HAP-1 (cell line): ENCODE data around the gene LAMA2.
A peak's percentile ranks its signal among the peaks of the same experiment; 100 is the strongest.

Experiments used
- DNase-seq, 2 experiments: peaks; one replicate each; pipeline ENCODE4 v3.0.0-alpha.2; 2016 to 2020; ENCODE audit warnings: low spot score in 2 of 2
- H3K27me3 ChIP-seq: fragments of 250-450 bp; sonication (Bioruptor Pico); 2 replicates; pipeline ENCODE4 v1.5.1; 2020; ENCODE audit warnings: low read depth, mild to moderate bottlenecking, moderate library complexity
- H3K36me3 ChIP-seq: fragments of 250-450 bp; sonication (Bioruptor Pico); replicated peaks from 2 replicates; pipeline ENCODE4 v1.5.1; 2020; ENCODE audit warnings: mild to moderate bottlenecking
- H3K4me1 ChIP-seq: fragments of 250-450 bp; sonication (Bioruptor Pico); 2 replicates; pipeline ENCODE4 v1.5.1; 2020; ENCODE audit warnings: mild to moderate bottlenecking
- H3K4me3 ChIP-seq: fragments of 250-450 bp; sonication (Bioruptor Pico); 2 replicates; pipeline ENCODE4 v1.5.1; 2020; ENCODE audit warnings: mild to moderate bottlenecking, moderate library complexity
- H3K9me3 ChIP-seq: fragments of 250-450 bp; sonication (Bioruptor Pico); 2 replicates; pipeline ENCODE4 v1.5.1; 2020; ENCODE audit warnings: mild to moderate bottlenecking, moderate library complexity
- in situ Hi-C: fragments of 300-500 bp; cut with MboI; formaldehyde crosslinking; loops from 3 replicates; pipeline ENCODE4 v1.14.3; 2020; ENCODE audit warnings: low sequenced_read_pairs, inconsistent platforms, mixed read lengths

LAMA2 gene

GRCh38 chr6:129513471-129513870, 630.5 kb downstream of the LAMA2 start:
- no peak for DNase-seq
- H3K27me3 ChIP-seq: peaks cover 3% of the 10 kb centered on the region
- in situ Hi-C loops: no loop called here

GRCh38 chr6:129515004-129515403, 632.1 kb downstream of the LAMA2 start:
- Histone ChIP-seq H3K4me3 (no peak overlapping the region), H3K4me1 (no peaks in the 10 kb centered on the region; the same call in 1 of the 2 replicates), H3K27me3 (peaks cover 3% of the 10 kb centered on the region), H3K9me3 (no peaks in the 10 kb centered on the region; the same call in 1 of the 2 replicates), H3K36me3 (no peaks in the 10 kb centered on the region; the same call in 1 of the 2 replicates)
- in situ Hi-C loops: no loop called here
- DNase-seq: no peak

More at GRCh38 chr6:129513471-129513870, 630.5 kb downstream of the LAMA2 start:
- Histone ChIP-seq H3K4me3 (no peak overlapping the region), H3K9me3 (no peaks in the 10 kb centered on the region; the same call in 1 of the 2 replicates), H3K36me3 (no peaks in the 10 kb centered on the region; the same call in 1 of the 2 replicates), H3K4me1 (no peaks in the 10 kb centered on the region; the same call in none of the 2 replicates)

- H3K36me3 ChIP-seq: no peaks in the 10 kb centered on the region; the same call in 1 of the 2 replicates
- no peaks in the 10 kb centered on the region; the same call in 1 of the 2 replicates for H3K9me3 ChIP-seq
- no peak overlapping the region for H3K4me3 ChIP-seq
- H3K4me1 ChIP-seq: no peaks in the 10 kb centered on the region; the same call in 1 of the 2 replicates
- no peak for DNase-seq
- in situ Hi-C loops: no loop called here
- H3K27me3 ChIP-seq: peaks cover 3% of the 10 kb centered on the region
Observed at GRCh38 chr6:129516005-129516404, 633.1 kb downstream of the LAMA2 start.

GRCh38 chr6:129516787-129517186, 633.8 kb downstream of the LAMA2 start:
- DNase-seq: no peak
- in situ Hi-C loops: no loop called here
- no peak overlapping the region for H3K4me3 ChIP-seq
- H3K27me3 ChIP-seq: peaks cover 3% of the 10 kb centered on the region
- no peaks in the 10 kb centered on the region; the same call in 1 of the 2 replicates for H3K36me3 ChIP-seq
- H3K9me3 ChIP-seq: no peaks in the 10 kb centered on the region; the same call in 1 of the 2 replicates
- H3K4me1 ChIP-seq: no peaks in the 10 kb centered on the region; the same call in 1 of the 2 replicates

- Histone ChIP-seq H3K36me3 (no peaks in the 10 kb centered on the region; the same call in 1 of the 2 replicates), H3K4me1 (no peaks in the 10 kb centered on the region; the same call in 1 of the 2 replicates), H3K9me3 (no peaks in the 10 kb centered on the region; the same call in 1 of the 2 replicates), H3K27me3 (peaks cover 3% of the 10 kb centered on the region), H3K4me3 (no peak overlapping the region)
- peak in 1 of 2 experiments; percentile 73 for DNase-seq
- in situ Hi-C loops: no loop called here
Observed at GRCh38 chr6:129517288-129517687, 634.4 kb downstream of the LAMA2 start.

GRCh38 chr6:129519750-129520149, 636.8 kb downstream of the LAMA2 start:
- no peak overlapping the region for H3K4me3 ChIP-seq
- no peaks in the 10 kb centered on the region; the same call in 1 of the 2 replicates for H3K4me1 ChIP-seq
- no peaks in the 10 kb centered on the region for H3K36me3 ChIP-seq
- H3K27me3 ChIP-seq: peaks cover 3% of the 10 kb centered on the region; the same call in 1 of the 2 replicates
- H3K9me3 ChIP-seq: no peaks in the 10 kb centered on the region; the same call in 1 of the 2 replicates
- DNase-seq: no peak
- in situ Hi-C loops: no loop called here

- no peak for DNase-seq
- in situ Hi-C loops: no loop called here
- H3K9me3 ChIP-seq: no peaks in the 10 kb centered on the region
Observed at GRCh38 chr6:129521946-129522345, 639.0 kb downstream of the LAMA2 start.

GRCh38 chr6:129523816-129524215, 640.9 kb downstream of the LAMA2 start:
- no peaks in the 10 kb centered on the region for H3K36me3 ChIP-seq
- in situ Hi-C loops: no loop called here
- no peak overlapping the region for H3K4me3 ChIP-seq
- H3K9me3 ChIP-seq: no peaks in the 10 kb centered on the region
- H3K27me3 ChIP-seq: no peaks in the 10 kb centered on the region
- no peak for DNase-seq
- no peaks in the 10 kb centered on the region for H3K4me1 ChIP-seq

More at GRCh38 chr6:129521946-129522345, 639.0 kb downstream of the LAMA2 start:
- H3K27me3 ChIP-seq: no peaks in the 10 kb centered on the region
- no peak overlapping the region for H3K4me3 ChIP-seq
- H3K4me1 ChIP-seq: no peaks in the 10 kb centered on the region; the same call in 1 of the 2 replicates
- no peaks in the 10 kb centered on the region for H3K36me3 ChIP-seq

GRCh38 chr6:129525055-129525454, 642.1 kb downstream of the LAMA2 start:
- Histone ChIP-seq H3K36me3 (no peaks in the 10 kb centered on the region), H3K9me3 (no peaks in the 10 kb centered on the region), H3K4me3 (no peak overlapping the region), H3K27me3 (no peaks in the 10 kb centered on the region), H3K4me1 (no peaks in the 10 kb centered on the region)
- DNase-seq: no peak
- in situ Hi-C loops: no loop called here

- DNase-seq: no peak
- in situ Hi-C loops: no loop called here
Observed at GRCh38 chr6:129534926-129535325, 652.0 kb downstream of the LAMA2 start.

GRCh38 chr6:129536271-129536670, 653.3 kb downstream of the LAMA2 start:
- H3K4me3 ChIP-seq: no peak overlapping the region
- no peak for DNase-seq
- in situ Hi-C loops: no loop called here
- H3K36me3 ChIP-seq: no peaks in the 10 kb centered on the region
- no peaks in the 10 kb centered on the region for H3K27me3 ChIP-seq
- H3K9me3 ChIP-seq: no peaks in the 10 kb centered on the region
- H3K4me1 ChIP-seq: no peaks in the 10 kb centered on the region

More at GRCh38 chr6:129534926-129535325, 652.0 kb downstream of the LAMA2 start:
- Histone ChIP-seq H3K9me3 (no peaks in the 10 kb centered on the region), H3K36me3 (no peaks in the 10 kb centered on the region), H3K4me3 (no peak overlapping the region), H3K27me3 (no peaks in the 10 kb centered on the region), H3K4me1 (no peaks in the 10 kb centered on the region)

- Histone ChIP-seq H3K9me3 (no peaks in the 10 kb centered on the region), H3K27me3 (no peaks in the 10 kb centered on the region), H3K36me3 (no peaks in the 10 kb centered on the region), H3K4me1 (no peaks in the 10 kb centered on the region), H3K4me3 (no peak overlapping the region)
- DNase-seq: no peak
- in situ Hi-C loops: no loop called here
Observed at GRCh38 chr6:129539032-129539431, 656.1 kb downstream of the LAMA2 start.

- Histone ChIP-seq H3K36me3 (no peaks in the 10 kb centered on the region), H3K27me3 (no peaks in the 10 kb centered on the region), H3K9me3 (no peaks in the 10 kb centered on the region), H3K4me1 (no peaks in the 10 kb centered on the region), H3K4me3 (no peak overlapping the region)
- DNase-seq: no peak
- in situ Hi-C loops: no loop called here
Observed at GRCh38 chr6:129542705-129543104, 659.8 kb downstream of the LAMA2 start.

- Histone ChIP-seq H3K4me1 (no peaks in the 10 kb centered on the region), H3K4me3 (no peak overlapping the region), H3K27me3 (no peaks in the 10 kb centered on the region), H3K9me3 (no peaks in the 10 kb centered on the region), H3K36me3 (no peaks in the 10 kb centered on the region)
- in situ Hi-C loops: no loop called here
- no peak for DNase-seq
Observed at GRCh38 chr6:129543981-129544380, 661.0 kb downstream of the LAMA2 start.
